Activated CD4-positive, alpha-beta memory T cell treated with anti-CD3 and anti-CD28 coated beads, Interleukin-2, amount 10 ng/mL, durations not matched to agents 7 days and 5 days (primary cell): ENCODE data around the gene MARS1. TPM values are rescaled to one million over a fixed set of nuclear protein-coding genes. Genes with fewer than 3 reads are reported as not detected.
"Not testable (repeated sequence)": the region's sequence is repeated elsewhere in the genome, so short reads cannot be mapped to it uniquely, and the experiment has no call there.

ENCODE experiments used
- CTCF ChIA-PET: fragments of 350-600 bp; sonication (Branson Sonifier 250); formaldehyde crosslinking; loops from one replicate; lab custom pipeline; 2021; ENCODE audit warnings: antibody characterized with exemption, inconsistent platforms; lab: Charles Lee
- POLR2A ChIA-PET: fragments of 350-600 bp; sonication (Branson Sonifier 250); formaldehyde crosslinking; loops from one replicate; lab custom pipeline; 2021; ENCODE audit warnings: antibody characterized with exemption; lab: Charles Lee
- DNase-seq: peaks from one replicate; pipeline ENCODE4 v3.0.0-alpha.2; 2020
- H3K27ac Mint-ChIP-seq: one replicate; pipeline ENCODE4 v1.8.0; 2021; ENCODE audit warnings: mild to moderate bottlenecking, mixed read lengths
- H3K27me3 Mint-ChIP-seq: one replicate; pipeline ENCODE4 v1.8.0; 2021; ENCODE audit warnings: mixed read lengths
- H3K36me3 Mint-ChIP-seq: one replicate; pipeline ENCODE4 v1.8.0; 2021; ENCODE audit warnings: low read depth, mixed read lengths
- H3K4me1 Mint-ChIP-seq: one replicate; pipeline ENCODE4 v1.8.0; 2021; ENCODE audit warnings: mixed read lengths
- H3K4me3 Mint-ChIP-seq: one replicate; pipeline ENCODE4 v1.8.0; 2021; ENCODE audit warnings: mild to moderate bottlenecking, mixed read lengths
- H3K9me3 Mint-ChIP-seq: one replicate; pipeline ENCODE4 v1.8.0; 2021; ENCODE audit warnings: mixed read lengths
- total RNA-seq, 2 experiments: library from RNA; stranded (reverse); gene quantifications; one replicate each; pipeline ENCODE4 v1.2.3, GENCODE V29; 2021

MARS1 gene
- total RNA-seq, 2 experiments from 2014 or later: 262 to 282 TPM

DNA sequence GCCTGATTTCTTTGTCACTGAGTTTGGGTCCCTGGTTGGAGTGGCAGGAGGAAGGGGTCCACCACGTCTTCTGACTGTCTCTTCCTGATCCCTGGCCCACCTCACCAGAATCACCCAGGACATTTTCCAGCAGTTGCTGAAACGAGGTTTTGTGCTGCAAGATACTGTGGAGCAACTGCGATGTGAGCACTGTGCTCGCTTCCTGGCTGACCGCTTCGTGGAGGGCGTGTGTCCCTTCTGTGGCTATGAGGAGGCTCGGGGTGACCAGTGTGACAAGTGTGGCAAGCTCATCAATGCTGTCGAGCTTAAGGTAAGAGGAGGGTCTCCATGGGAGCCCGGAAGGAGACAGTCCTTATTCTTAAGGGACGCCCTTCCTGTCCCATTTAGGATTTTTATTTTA lies 12.3 kb downstream of the MARS1 start:
- H3K4me1 Mint-ChIP-seq: peaks cover 5% of the 10 kb centered on the region
- H3K27ac Mint-ChIP-seq: no peak overlapping the region
- H3K9me3 Mint-ChIP-seq: no peaks in the 10 kb centered on the region
- no peak for DNase-seq
- no peaks in the 10 kb centered on the region for H3K27me3 Mint-ChIP-seq
- no peak overlapping the region for H3K4me3 Mint-ChIP-seq
- ChIA-PET CTCF (interaction anchor here (1.2 kb wide), 1 partner anchor 16 kb away, joined by 3 read pairs; no protein-coding TSS in a partner anchor), POLR2A (interaction anchor here (1.5 kb wide), 1 partner anchor 15 kb away, joined by 4 read pairs; no protein-coding TSS in a partner anchor)
- H3K36me3 Mint-ChIP-seq: peaks cover 86% of the 10 kb centered on the region

DNA sequence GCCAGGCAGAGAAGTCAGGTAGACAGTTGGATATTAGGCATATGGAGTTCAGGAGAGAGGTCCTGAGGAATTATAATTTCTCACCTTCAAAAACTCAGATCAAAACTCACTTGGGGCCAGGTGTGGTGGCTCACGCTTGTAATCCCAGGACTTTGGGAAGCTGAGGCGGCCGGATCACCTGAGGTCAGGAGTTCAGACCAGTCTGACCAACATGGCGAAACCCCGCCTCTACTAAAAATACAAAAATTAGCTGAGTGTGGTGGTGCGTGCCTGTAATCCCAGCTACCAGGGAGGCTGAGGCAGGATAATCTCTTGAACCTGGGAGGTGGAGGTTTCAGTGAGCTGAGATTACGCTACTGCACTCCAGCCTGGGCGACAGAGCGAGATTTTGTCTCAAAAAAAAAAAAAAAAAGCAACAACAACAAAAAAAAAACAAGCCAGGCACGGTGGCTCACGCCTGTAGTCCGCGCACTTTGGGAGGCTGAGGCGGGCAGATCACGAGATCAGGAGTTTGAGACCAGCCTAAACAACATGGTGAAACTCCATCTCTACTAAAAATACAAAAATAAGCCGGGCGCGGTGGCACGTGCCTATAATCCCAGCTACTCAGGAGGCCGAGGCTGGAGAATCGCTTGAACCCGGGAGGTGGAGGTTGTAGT lies 14.6 kb downstream of the MARS1 start:
- not testable (repeated sequence) for DNase-seq, H3K27ac Mint-ChIP-seq, H3K27me3 Mint-ChIP-seq, H3K4me1 Mint-ChIP-seq, H3K9me3 Mint-ChIP-seq, H3K4me3 Mint-ChIP-seq
- peaks cover 79% of the 10 kb centered on the region for H3K36me3 Mint-ChIP-seq
- ChIA-PET CTCF (interaction anchor here (1.1 to 1.7 kb wide), 2 partner anchors 26 to 277 kb away, joined by 4 to 5 read pairs; no protein-coding TSS in a partner anchor), POLR2A (interaction anchor here (1.6 to 3.1 kb wide), 2 partner anchors 16 to 18 kb away, joined by 3 to 10 read pairs; partner anchors contain the start of gene DDIT3)

DNA sequence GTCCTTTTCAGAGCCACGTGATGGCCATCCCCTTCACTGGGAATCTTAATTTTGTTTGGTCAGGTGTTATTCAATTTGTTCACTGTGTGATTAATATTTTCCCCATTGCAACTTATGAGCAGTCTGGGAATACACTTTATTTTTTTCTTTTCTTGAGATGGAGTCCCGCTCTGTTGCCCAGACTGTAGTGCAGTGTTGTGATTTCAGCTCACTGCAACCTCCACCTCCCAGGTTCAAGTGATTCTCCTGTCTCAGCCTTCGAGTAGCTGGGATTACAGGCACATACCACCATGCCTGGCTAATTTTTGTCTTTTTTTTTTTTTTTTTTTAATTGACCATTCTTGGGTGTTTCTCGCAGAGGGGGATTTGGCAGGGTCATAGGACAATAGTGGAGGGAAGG lies 18.7 kb downstream of the MARS1 start:
- not testable (repeated sequence) for H3K4me3 Mint-ChIP-seq, H3K4me1 Mint-ChIP-seq, H3K27ac Mint-ChIP-seq, DNase-seq, H3K9me3 Mint-ChIP-seq, H3K27me3 Mint-ChIP-seq
- H3K36me3 Mint-ChIP-seq: peaks cover 59% of the 10 kb centered on the region
- ChIA-PET POLR2A (interaction anchor here (1.0 kb wide), 1 partner anchor 19 kb away, joined by 3 read pairs; the partner anchor contains the start of gene MARS1), CTCF (interaction anchor here (1.6 kb wide), 1 partner anchor 41 kb away, joined by 3 read pairs; the partner anchor contains the start of gene DCTN2)

DNA sequence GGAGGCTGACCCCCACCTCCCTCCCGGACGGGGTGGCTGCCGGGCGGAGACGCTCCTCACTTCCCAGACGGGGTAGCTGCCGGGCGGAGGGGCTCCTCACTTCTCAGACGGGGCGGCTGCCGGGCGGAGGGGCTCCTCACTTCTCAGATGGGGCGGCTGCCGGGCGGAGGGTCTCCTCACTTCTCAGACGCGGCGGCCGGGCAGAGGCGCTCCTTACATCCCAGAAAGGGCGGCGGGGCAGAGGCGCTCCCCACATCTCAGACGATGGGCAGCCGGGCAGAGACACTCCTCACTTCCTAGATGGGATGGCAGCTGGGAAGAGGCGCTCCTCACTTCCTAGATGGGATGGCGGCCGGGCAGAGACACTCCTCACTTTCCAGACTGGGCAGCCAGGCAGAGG lies 19.9 kb downstream of the MARS1 start:
- H3K4me1 Mint-ChIP-seq, H3K27me3 Mint-ChIP-seq, DNase-seq, H3K4me3 Mint-ChIP-seq, H3K9me3 Mint-ChIP-seq, H3K27ac Mint-ChIP-seq, CTCF ChIA-PET, POLR2A ChIA-PET: not testable (repeated sequence)
- H3K36me3 Mint-ChIP-seq: peaks cover 63% of the 10 kb centered on the region

DNA sequence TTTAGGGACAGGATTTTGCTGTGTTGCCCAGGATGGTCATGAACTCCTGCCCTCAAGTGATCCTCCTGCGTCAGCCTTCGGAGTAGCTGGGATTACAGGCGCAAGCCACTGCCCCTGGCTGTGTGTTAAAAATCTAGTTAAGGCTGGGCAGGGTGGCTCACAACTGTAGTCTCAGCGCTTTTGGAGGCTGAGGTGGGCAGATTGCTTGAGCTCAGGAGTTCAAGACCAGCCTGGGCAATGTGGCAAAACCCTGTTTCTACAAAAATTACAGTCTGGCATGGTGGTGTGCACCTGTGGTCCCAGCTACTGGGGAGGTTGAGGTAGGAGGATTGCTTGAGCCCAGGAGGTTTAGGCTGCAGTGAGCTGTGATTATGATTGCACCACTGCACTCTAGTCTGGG lies 23.3 kb downstream of the MARS1 start:
- no peak overlapping the region for H3K4me3 Mint-ChIP-seq
- no peaks in the 10 kb centered on the region for H3K4me1 Mint-ChIP-seq
- ChIA-PET POLR2A (interaction anchor here (0.8 to 1.6 kb wide), 2 partner anchors 9 to 13 kb away, joined by 3 to 5 read pairs; partner anchors contain the start of gene DDIT3), CTCF (no interaction called here)
- DNase-seq: no peak
- no peaks in the 10 kb centered on the region for H3K9me3 Mint-ChIP-seq
- H3K36me3 Mint-ChIP-seq: peaks cover 57% of the 10 kb centered on the region
- no peak overlapping the region for H3K27ac Mint-ChIP-seq
- H3K27me3 Mint-ChIP-seq: no peaks in the 10 kb centered on the region

DNA sequence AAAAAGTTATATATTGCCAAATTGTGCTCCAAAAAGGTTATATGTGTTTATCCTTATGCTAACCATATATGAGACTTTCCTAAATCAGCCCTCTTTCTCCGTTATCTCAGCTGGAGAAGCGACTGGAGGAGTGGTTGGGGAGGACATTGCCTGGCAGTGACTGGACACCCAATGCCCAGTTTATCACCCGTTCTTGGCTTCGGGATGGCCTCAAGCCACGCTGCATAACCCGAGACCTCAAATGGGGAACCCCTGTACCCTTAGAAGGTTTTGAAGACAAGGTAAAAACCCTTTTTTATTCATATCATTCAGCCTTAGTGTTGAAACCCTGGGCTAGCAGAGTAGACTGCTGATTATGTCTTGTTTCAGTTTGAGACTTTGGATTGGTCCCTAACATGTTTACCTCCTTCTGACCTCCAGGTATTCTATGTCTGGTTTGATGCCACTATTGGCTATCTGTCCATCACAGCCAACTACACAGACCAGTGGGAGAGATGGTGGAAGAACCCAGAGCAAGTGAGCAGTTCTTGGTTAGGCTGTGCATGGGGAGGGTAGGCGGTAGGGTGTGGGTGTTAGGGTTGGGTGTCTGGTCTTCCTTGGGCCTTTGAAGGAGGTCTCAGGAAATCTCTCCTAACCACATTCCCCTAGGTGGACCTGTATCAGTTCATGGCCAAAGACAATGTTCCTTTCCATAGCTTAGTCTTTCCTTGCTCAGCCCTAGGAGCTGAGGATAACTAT lies 23.9 kb downstream of the MARS1 start:
- POLR2A ChIA-PET: interaction anchor here (1.6 kb wide), 1 partner anchor 9 kb away, joined by 5 read pairs; the partner anchor contains the start of gene DDIT3
- CTCF ChIA-PET: no interaction called here

DNA sequence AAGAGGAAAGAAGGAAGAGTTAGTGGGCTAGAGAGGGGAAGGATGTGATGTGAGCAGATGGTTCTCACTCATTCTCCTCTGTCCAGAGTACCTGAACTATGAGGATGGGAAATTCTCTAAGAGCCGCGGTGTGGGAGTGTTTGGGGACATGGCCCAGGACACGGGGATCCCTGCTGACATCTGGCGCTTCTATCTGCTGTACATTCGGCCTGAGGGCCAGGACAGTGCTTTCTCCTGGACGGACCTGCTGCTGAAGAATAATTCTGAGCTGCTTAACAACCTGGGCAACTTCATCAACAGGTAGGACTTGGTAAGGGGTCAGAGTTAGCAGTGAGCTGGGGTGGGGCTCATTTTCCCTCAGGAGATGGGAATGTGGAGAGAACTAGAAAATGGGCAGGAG lies 24.8 kb downstream of the MARS1 start:
- POLR2A ChIA-PET: interaction anchor here (0.8 to 1.6 kb wide), 2 partner anchors 8 kb away, joined by 3 to 5 read pairs; partner anchors contain the start of gene DDIT3
- H3K27ac Mint-ChIP-seq: no peak overlapping the region
- H3K36me3 Mint-ChIP-seq: peaks cover 68% of the 10 kb centered on the region

More for the DNA sequence above, 23.9 kb downstream of the MARS1 start:
- peaks cover 59% of the 10 kb centered on the region for H3K36me3 Mint-ChIP-seq
- no peak overlapping the region for H3K4me3 Mint-ChIP-seq
- no peak for DNase-seq
- no peak overlapping the region for H3K27ac Mint-ChIP-seq
- H3K4me1 Mint-ChIP-seq: no peaks in the 10 kb centered on the region
- H3K9me3 Mint-ChIP-seq: no peaks in the 10 kb centered on the region
- H3K27me3 Mint-ChIP-seq: no peaks in the 10 kb centered on the region

DNA sequence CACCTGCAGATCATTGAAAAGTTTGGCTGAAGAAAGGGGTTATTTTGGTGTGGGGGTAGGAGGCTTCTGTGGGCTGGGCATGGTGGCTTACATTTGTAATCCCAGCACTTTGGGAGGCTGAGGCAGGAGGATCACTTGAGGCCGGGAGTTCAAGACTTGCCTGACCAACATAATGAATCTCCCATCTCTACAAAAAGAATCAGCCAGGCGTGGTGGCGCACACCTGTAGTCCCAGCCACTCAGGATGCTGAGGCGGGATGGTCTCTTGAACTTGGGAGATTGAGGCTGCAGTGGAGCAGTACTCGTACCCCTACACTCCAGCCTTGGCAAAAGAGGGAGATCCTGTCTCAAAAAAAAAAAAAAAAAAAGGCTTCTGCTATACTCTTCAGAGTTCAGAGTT lies 25.4 kb downstream of the MARS1 start:
- Mint-ChIP-seq H3K27ac (no peak overlapping the region), H3K36me3 (peaks cover 72% of the 10 kb centered on the region)
- POLR2A ChIA-PET: interaction anchor here (0.8 kb wide), 1 partner anchor 9 kb away, joined by 3 read pairs; no protein-coding TSS in a partner anchor

More for the DNA sequence above, 24.8 kb downstream of the MARS1 start:
- no peaks in the 10 kb centered on the region for H3K27me3 Mint-ChIP-seq
- no peak overlapping the region for H3K4me3 Mint-ChIP-seq
- H3K4me1 Mint-ChIP-seq: peaks cover 8% of the 10 kb centered on the region
- CTCF ChIA-PET: interaction anchor here (1.3 kb wide), 1 partner anchor 54 kb away, joined by 3 read pairs; no protein-coding TSS in a partner anchor
- no peaks in the 10 kb centered on the region for H3K9me3 Mint-ChIP-seq
- no peak for DNase-seq

DNA sequence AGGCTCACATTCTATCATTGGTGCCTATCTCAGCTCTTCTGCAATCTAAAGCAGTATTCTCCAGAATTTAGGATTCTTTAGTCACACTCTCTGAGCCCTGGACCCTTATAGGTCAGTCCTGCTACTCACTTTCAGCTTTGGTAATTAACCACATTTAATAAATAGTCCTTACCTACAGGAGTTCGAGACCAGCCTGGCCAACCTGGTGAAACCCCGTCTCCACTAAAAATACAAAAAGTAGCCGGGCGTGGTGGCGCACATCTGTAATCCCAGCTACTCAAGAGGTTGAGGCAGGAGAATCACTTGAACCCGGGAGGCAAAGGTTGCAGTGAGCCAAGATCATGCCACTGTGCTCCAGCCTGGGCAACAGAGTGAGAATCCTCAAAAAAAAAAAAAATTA lies 25.8 kb downstream of the MARS1 start:
- H3K27me3 Mint-ChIP-seq, H3K4me3 Mint-ChIP-seq, DNase-seq, H3K27ac Mint-ChIP-seq, H3K9me3 Mint-ChIP-seq: not testable (repeated sequence)
- CTCF ChIA-PET: interaction anchor here (1.3 kb wide), 1 partner anchor 55 kb away, joined by 3 read pairs; no protein-coding TSS in a partner anchor
- POLR2A ChIA-PET: interaction anchor here (0.9 to 1.6 kb wide), 2 partner anchors 18 to 26 kb away, joined by 3 to 7 read pairs; partner anchors contain the start of gene MARS1
- Mint-ChIP-seq H3K4me1 (peaks cover 16% of the 10 kb centered on the region), H3K36me3 (peaks cover 76% of the 10 kb centered on the region)

More for the DNA sequence above, 25.4 kb downstream of the MARS1 start:
- Mint-ChIP-seq H3K4me1 (peaks cover 12% of the 10 kb centered on the region), H3K27me3 (no peaks in the 10 kb centered on the region), H3K9me3 (no peaks in the 10 kb centered on the region), H3K4me3 (no peak overlapping the region)
- no peak for DNase-seq
- CTCF ChIA-PET: interaction anchor here (1.3 kb wide), 1 partner anchor 55 kb away, joined by 3 read pairs; no protein-coding TSS in a partner anchor

DNA sequence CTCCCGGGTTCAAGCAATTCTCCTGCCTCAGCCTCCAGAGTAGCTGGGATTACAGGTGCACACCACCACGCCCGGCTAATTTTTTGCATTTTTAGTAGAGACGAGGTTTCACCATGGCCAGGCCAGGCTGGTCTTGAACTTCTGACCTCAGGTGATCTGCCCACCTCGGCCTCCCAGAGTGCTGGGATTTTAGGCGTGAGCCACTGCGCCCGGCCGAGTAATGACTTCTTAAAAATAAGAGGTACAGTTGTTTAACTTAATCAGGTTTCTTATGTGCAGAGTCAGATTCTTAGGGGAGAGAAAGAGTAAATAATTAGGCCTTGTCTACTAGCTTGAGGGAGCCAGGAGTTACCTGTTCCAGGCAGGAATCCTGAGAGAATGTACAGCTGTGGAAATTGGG lies 26.4 kb downstream of the MARS1 start:
- Mint-ChIP-seq H3K36me3 (peaks cover 79% of the 10 kb centered on the region), H3K4me1 (peaks cover 21% of the 10 kb centered on the region)
- H3K27me3 Mint-ChIP-seq, H3K9me3 Mint-ChIP-seq, H3K27ac Mint-ChIP-seq, DNase-seq, H3K4me3 Mint-ChIP-seq: not testable (repeated sequence)
- ChIA-PET CTCF (interaction anchor here (0.6 kb wide), 1 partner anchor 51 kb away, joined by 3 read pairs; no protein-coding TSS in a partner anchor), POLR2A (interaction anchor here (0.9 to 1.7 kb wide), 5 partner anchors 10 to 34 kb away, joined by 3 to 9 read pairs (median 4); partner anchors contain the start of gene MARS1)

DNA sequence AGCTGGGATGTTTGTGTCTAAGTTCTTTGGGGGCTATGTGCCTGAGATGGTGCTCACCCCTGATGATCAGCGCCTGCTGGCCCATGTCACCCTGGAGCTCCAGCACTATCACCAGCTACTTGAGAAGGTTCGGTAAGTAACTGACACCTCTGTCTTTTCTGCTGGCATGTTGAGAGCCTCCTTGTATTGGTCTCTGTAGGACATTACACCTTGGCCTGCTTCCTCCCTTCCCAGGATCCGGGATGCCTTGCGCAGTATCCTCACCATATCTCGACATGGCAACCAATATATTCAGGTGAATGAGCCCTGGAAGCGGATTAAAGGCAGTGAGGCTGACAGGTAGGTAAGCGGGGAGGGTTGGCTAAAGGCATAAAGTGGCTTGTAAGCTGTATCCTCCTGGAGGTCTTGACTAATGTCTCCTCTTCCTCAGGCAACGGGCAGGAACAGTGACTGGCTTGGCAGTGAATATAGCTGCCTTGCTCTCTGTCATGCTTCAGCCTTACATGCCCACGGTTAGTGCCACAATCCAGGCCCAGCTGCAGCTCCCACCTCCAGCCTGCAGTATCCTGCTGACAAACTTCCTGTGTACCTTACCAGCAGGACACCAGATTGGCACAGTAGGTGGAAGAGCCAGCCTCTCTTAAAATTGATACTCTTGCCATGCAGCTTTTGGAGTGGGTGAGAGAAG lies 27.0 kb downstream of the MARS1 start:
- H3K4me1 Mint-ChIP-seq: peaks cover 24% of the 10 kb centered on the region
- ChIA-PET CTCF (interaction anchor here (0.6 kb wide), 1 partner anchor 52 kb away, joined by 3 read pairs; no protein-coding TSS in a partner anchor), POLR2A (interaction anchor here (0.9 to 2.9 kb wide), 9 partner anchors 9 to 38 kb away, joined by 3 to 11 read pairs (median 4); partner anchors contain the start of gene MARS1)
- peaks cover 79% of the 10 kb centered on the region for H3K36me3 Mint-ChIP-seq
- H3K27me3 Mint-ChIP-seq: no peaks in the 10 kb centered on the region
- H3K9me3 Mint-ChIP-seq: no peaks in the 10 kb centered on the region
- no peak overlapping the region for H3K4me3 Mint-ChIP-seq
- H3K27ac Mint-ChIP-seq: no peak overlapping the region
- DNase-seq: no peak
